Measurements from ENCODE around the gene MRTO4.
"Not testable (repeated sequence)": the region's sequence is repeated elsewhere in the genome, so short reads cannot be mapped to it uniquely, and the experiment has no call there.

The MRTO4 gene

DNA sequence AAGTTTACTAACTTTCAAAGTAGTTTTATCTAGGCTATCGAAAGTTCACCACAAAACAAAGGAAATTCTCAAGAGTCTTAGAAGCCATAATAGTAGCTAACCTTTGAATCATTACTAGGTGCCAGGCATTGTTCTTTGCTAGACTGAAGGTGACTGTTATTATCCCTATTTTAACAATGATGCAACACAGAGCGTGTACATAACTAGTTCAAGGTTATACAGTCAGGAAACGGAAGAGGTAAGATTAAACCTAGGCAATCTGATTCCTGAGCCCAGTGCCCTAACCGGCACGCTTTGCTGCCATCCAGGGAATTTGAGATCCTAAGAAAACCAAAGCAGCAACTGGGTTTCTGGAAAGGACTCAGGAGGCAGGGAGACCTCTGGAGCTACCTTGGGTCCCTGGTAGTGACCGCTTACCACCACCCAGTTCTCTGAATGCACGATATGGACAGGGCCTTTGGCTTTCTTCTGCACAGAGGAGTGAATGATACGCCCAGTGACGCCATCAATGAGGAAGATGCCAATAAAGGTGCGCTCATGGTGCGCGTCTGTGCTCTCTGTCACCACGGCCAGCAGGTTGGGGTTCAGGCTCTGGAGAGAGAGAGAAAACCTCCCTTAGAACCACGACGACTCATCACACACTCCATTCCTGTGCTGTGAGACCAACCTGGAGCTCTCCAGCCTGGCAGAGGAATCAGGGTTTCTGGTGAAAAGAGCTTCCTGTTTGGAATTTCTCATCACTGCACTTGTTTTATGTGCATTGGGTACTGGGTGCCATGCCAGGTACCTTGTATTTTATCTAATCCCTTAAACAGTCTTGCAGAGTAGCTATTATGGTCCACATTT lies 28.4 kb upstream of the MRTO4 start:
- no peak for DNase-seq (ENCODE audit: low spot score)

DNA sequence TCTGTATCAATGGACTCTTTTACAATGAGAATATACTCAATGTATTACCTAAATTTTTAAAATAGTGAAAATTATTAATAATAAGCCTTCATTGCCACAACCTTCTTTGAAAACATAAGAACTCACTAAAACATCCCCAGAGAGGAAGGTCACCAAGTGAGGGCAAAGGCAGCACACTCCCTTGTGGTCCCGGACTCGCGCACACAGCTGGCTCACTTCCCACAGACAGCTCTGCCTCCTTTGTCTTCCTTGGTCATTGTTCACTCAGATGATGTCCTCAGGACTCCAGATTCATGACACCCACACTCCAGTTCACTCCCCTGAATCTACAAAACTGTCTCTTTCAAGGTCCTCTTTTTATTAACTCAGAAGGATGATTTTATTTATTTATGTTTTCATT lies 22.4 kb upstream of the MRTO4 start:
- DNase-seq (ENCODE audit: low spot score): no peak

DNA sequence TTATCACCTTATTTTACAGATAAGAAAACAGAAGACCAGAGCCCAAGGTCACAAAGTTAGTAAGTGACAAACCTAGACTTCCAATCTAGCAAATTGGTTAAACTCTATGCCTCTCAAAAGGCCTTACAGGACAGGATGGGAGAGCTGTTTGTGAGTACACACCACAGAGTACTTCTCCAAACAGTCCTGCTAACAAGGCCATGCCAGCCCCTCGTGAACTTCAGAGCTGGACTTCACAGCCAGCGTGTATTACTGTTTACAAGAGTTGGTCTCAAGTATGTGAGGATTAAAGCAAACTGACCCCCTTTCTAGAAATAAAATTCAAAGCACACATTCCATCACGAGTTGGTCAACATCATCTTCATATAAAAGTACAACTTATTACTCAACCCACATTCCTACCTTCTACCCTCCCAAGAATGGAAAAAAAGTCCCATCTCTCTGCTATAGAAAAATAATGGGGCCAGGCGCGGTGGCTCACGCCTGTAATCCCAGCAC lies 21.7 kb upstream of the MRTO4 start:
- no peak for DNase-seq (ENCODE audit: low spot score)

- not testable (repeated sequence) for DNase-seq (ENCODE audit: low spot score)
Measured at GRCh38 chr1:19231736-19232523, 19.7 kb upstream of the MRTO4 start.

- no peak for DNase-seq (ENCODE audit: low spot score)
Measured at GRCh38 chr1:19232524-19232846, 19.1 kb upstream of the MRTO4 start.

DNA sequence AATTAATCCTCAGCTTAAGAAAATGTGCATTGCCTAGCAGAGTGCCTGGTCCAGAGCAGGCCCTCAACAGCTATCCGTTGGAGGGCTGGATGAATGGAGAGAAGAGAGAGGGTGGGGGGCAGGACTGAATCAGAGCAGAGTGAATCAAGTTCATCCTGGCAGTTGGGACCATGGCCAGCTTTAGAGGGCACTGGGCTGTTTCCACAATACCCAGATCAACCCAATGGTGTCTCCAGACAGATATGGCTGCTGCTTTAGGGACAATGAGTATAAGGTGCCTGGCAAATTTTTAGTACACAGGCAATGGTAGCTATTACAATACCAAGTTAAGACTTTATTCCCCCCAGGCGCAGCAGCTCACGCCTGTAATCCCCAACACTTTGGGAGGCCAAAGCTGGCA lies 17.4 kb upstream of the MRTO4 start:
- DNase-seq (ENCODE audit: low spot score): no peak

DNA sequence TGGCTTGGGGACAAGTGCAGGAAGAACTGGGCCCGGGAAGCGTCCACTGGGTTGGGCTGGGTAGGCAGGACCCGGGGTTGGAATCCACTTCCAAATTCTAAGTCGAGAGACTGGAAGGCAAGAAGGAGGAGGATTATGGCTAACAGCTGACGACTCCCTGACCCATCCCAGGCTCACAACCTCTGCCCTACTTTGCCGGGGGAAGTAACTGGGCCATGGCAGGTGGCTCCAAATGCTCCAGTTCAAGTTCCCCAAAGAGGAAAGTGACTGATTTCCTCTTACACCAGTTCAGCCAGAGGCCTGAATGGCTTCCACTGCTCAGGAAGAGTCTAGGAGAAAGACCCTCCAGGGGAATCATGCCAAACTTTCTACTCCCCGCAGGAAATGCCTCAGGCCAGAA lies 11.7 kb upstream of the MRTO4 start:
- no peak for DNase-seq (ENCODE audit: low spot score)

- peak; percentile 80 for DNase-seq (ENCODE audit: low spot score)
Measured at GRCh38 chr1:19240673-19241538, 10.7 kb upstream of the MRTO4 start.

DNA sequence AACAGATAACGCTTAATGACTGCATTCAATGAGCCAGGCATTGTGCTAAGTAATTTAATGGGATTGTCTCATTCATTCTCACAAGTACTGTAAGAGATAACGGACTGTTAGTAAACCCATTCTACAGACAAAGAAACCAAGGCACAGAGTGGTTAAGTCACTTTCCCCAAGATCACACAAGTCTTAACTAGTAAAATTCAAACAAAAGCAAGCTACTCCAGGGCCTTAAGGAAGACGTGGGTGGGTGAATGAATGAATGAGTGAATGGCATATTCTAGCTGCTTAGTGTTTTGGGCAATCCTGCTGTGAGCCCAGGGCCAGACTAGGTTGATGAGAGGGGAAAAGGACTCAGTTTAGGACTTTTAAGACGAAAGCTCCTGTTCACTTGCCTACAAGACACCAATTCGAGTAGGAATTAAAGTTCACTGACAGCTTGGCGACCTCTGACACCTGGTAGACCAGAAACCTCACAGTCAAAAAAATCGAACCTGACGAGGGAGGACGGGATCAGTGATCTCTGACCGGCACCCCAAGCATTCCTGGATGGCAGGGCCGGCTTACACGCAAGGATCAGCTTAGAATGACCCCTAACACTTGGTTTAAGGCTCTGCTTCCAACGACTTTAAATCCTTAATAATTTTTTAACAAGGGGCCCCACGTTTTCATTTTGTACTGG lies 838 bp upstream of the MRTO4 start:
- peak; percentile 8 for DNase-seq (ENCODE audit: low spot score)

DNA sequence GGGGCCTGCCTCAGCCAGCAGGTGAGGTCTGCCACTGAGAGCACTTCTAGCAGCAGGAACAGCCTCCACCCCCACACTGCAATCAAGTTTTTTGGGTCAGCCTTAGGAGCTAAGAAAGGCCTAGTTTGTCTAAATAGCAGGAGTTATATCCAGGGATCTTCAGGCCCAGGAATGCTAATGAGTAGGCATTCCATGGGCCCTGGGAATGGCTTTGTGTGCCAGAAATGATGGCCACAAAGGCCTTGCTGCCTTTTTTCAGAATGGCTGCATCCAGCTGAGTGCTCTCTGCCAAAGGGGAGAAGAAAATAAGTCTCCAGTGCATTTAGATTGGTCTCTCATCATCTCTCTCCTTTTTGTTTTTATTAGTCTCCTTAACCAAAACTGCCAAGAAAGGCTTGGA lies 2.8 kb downstream of the MRTO4 start:
- DNase-seq (ENCODE audit: low spot score): no peak

DNA sequence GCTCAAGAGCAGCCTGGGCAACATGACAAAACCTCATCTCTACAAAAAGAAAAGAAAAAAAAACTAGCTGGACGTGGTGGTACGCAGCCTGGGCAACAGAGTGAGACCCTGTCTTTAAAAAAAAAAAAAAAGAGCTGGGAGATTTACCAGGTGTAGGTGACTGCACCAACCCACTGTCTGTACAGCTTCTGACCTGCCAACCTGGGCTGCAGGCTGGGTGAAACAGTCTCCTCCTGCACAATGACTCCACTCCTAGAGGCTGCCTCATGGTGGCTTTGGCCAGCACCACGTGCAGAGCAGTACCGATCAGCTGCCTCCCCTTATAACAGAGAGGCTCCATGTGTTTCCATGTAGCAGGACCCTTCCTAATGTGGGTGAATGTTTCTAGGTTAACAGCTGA lies 3.7 kb downstream of the MRTO4 start:
- no peak for DNase-seq (ENCODE audit: low spot score)

DNA sequence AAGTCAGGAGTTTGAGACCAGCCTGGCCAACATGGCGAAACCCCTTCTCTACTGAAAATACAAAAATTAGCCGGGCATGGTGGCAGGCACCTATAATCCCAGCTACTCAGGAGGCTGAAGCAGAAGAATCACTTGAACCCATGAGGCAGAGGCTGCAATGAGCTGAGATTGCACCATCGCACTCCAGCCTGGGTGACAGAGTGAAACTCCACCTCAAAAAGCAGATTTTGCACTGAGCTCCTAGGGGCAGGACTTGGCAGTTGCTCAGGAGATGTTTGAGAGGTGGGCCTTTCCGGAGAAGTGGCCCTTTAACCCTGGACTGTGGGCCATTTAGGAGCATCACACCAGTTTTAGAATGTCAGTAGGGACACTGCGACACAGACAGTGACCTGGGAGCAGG lies 4.7 kb downstream of the MRTO4 start:
- DNase-seq (ENCODE audit: low spot score): not testable (repeated sequence)

DNA sequence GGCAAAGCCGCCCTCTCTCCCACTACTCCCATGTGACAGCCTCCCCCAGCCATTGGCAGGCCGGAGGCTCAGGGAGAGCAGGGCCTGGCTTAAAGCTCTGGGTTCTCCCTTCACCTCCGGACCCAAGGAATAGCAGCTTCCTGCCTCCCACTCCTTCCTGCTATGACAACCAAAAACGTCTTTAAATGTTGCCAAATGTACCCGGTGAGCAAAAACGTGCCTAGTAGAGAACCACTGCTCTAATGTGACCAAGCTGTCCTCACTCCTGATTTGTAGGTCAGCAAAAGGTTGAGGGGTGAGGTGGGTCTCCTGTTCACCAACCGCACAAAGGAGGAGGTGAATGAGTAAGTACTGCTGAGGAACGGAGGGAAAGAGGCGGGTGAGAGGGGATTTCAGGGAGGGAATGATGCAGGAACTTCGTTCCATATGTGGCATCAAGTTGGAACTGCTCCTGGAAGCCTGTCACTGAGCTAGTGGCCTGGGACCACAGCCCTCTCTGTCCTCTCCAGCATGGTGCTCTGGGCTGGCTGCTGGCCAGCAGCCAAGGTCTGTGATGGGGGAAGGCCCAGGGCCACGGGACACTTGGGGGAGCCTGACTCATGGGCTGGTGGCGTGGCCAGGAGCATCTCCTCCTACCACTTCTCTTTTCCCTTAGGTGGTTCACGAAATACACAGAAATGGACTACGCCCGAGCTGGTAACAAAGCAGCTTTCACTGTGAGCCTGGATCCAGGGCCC lies 5.7 kb downstream of the MRTO4 start:
- DNase-seq (ENCODE audit: low spot score): no peak

GRCh38 chr1:19258353-19258752 lies 6.7 kb downstream of the MRTO4 start:
- no peak for DNase-seq (ENCODE audit: low spot score)

- DNase-seq (ENCODE audit: low spot score): no peak
Measured at GRCh38 chr1:19260211-19261138, 8.9 kb downstream of the MRTO4 start.

DNA sequence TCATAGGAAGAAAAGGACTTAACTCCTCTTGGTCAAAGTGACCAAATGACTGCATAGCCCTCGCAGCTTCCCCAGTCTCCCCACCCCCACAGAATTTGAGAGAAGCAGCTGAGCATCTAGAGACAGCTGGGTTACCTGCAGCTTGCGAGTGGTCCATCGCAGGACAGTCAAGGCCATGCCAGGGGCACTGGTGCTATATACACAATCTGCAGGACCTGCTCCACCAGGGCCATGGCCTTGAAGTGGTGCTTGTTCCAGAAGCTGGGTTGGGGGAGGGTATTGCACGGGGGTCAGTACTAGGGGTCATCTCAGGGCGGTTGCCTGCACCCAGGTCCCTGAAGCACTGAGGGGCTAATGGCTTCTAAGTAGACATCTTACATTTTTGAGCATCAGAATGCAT lies 10.4 kb downstream of the MRTO4 start:
- DNase-seq (ENCODE audit: low spot score): no peak

- no peak for DNase-seq (ENCODE audit: low spot score)
Measured at GRCh38 chr1:19262744-19263143, 11.1 kb downstream of the MRTO4 start.

- DNase-seq (ENCODE audit: low spot score): no peak
Measured at GRCh38 chr1:19268445-19268844, 16.8 kb downstream of the MRTO4 start.

GRCh38 chr1:19269427-19270342 lies 18.1 kb downstream of the MRTO4 start:
- not testable (repeated sequence) for DNase-seq (ENCODE audit: low spot score)

Data from hematopoietic multipotent progenitor cell treated with erythropoietin and hydrocortisone succinate and interleukin-3 and kit ligand, for 17 days (in vitro differentiated cells).